PC-3 (cell line): ENCODE data around the gene TSPAN9.

Source experiments
- EZH2 ChIP-seq: fragments of 300-600 bp; sonication (generic); IDR thresholded peaks from one replicate; pipeline ENCODE4 v1.6.1; 2017; ENCODE audit warnings: antibody characterized with exemption, mild to moderate bottlenecking, low read length; ENCODE audit not compliant: unreplicated experiment
- TF ChIP-seq, protein P1 (sequence below): fragments of 300-600 bp; sonication (generic); conservative IDR thresholded peaks from 2 replicates; pipeline ENCODE4 v1.5.1; 2017; ENCODE audit warnings: antibody characterized with exemption, low read depth, mild to moderate bottlenecking, low read length

- TF ChIP-seq, protein P1, sequence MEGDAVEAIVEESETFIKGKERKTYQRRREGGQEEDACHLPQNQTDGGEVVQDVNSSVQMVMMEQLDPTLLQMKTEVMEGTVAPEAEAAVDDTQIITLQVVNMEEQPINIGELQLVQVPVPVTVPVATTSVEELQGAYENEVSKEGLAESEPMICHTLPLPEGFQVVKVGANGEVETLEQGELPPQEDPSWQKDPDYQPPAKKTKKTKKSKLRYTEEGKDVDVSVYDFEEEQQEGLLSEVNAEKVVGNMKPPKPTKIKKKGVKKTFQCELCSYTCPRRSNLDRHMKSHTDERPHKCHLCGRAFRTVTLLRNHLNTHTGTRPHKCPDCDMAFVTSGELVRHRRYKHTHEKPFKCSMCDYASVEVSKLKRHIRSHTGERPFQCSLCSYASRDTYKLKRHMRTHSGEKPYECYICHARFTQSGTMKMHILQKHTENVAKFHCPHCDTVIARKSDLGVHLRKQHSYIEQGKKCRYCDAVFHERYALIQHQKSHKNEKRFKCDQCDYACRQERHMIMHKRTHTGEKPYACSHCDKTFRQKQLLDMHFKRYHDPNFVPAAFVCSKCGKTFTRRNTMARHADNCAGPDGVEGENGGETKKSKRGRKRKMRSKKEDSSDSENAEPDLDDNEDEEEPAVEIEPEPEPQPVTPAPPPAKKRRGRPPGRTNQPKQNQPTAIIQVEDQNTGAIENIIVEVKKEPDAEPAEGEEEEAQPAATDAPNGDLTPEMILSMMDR: no peak
- TF ChIP-seq EZH2: no peak
Observed at GRCh38 chr12:3333991-3334391, 256.8 kb downstream of the TSPAN9 start.
